Measurements from ENCODE around the gene SARS1. TPM values are rescaled to one million over a fixed set of nuclear protein-coding genes. Genes with fewer than 3 reads are reported as not detected.

The SARS1 gene
- total and polyA plus RNA-seq, 2 experiments from 2014 or later: 103 to 109 TPM

- Histone ChIP-seq H3K9me3 (ENCODE audit: low read depth) (no peaks in the 10 kb centered on the region), H3K36me3 (no peaks in the 10 kb centered on the region), H3K27ac (no peak overlapping the region), H3K4me1 (ENCODE audit: low read depth) (peaks cover 8% of the 10 kb centered on the region), H3K4me3 (no peak overlapping the region), H3K27me3 (no peaks in the 10 kb centered on the region)
- no peak for DNase-seq (ENCODE audit: low read depth in 1 of 2, low spot score in 1 of 2)
- TF ChIP-seq, protein P1, sequence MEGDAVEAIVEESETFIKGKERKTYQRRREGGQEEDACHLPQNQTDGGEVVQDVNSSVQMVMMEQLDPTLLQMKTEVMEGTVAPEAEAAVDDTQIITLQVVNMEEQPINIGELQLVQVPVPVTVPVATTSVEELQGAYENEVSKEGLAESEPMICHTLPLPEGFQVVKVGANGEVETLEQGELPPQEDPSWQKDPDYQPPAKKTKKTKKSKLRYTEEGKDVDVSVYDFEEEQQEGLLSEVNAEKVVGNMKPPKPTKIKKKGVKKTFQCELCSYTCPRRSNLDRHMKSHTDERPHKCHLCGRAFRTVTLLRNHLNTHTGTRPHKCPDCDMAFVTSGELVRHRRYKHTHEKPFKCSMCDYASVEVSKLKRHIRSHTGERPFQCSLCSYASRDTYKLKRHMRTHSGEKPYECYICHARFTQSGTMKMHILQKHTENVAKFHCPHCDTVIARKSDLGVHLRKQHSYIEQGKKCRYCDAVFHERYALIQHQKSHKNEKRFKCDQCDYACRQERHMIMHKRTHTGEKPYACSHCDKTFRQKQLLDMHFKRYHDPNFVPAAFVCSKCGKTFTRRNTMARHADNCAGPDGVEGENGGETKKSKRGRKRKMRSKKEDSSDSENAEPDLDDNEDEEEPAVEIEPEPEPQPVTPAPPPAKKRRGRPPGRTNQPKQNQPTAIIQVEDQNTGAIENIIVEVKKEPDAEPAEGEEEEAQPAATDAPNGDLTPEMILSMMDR (IDR thresholded peaks at IDR 0.05; ENCODE audit: low read depth, low read length): no peak
These were observed 57.7 kb downstream of the SARS1 start for GRCh38 chr1:109271458-109271857.

DNA sequence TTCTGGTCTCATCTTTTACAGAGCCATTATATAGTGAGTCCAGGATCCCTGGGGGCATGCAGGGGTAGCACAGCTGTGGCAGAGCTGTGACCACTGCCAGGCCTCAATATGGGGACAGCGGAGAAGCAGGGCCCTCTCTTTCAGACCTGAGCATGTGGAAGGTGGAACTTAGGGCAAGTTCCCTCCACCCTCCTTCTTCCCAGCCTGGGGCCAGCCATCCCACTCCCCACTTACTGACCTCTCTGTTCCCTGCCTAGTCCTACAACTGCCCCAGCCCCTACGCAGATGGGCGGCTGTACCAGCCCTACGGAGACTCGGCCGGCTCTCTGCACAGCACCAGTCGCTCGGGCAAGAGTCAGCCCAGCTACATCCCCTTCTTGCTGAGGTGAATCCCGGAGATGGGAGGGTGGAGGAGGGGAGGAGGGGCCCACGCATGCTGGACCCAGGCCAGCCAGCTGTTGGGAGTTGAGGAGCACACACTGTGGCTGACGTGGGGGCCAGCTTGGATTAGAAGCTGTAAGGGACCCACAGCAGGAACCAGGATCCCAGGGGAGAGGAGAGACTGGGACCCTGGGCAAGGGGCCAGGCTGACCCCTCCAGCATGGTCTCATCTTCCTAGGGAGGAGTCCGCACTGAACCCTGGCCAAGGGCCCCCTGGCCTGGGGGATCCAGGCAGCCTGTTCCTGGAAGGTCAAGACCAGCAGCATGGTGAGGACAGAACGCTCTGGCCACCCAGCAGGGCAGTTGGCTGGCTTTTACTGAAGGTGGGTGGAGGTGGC lies 58.5 kb downstream of the SARS1 start:
- no peaks in the 10 kb centered on the region for H3K27me3 ChIP-seq
- H3K27ac ChIP-seq: no peak overlapping the region
- no peak overlapping the region for H3K4me3 ChIP-seq
- no peak for DNase-seq (ENCODE audit: low read depth in 1 of 2, low spot score in 1 of 2)
- peaks cover 8% of the 10 kb centered on the region for H3K4me1 ChIP-seq (ENCODE audit: low read depth)
- H3K9me3 ChIP-seq (ENCODE audit: low read depth): no peaks in the 10 kb centered on the region
- TF ChIP-seq, protein P1 (IDR thresholded peaks at IDR 0.05; ENCODE audit: low read depth, low read length): no peak
- H3K36me3 ChIP-seq: no peaks in the 10 kb centered on the region

- Histone ChIP-seq H3K4me1 (ENCODE audit: low read depth) (peaks cover 8% of the 10 kb centered on the region), H3K4me3 (no peak overlapping the region), H3K36me3 (no peaks in the 10 kb centered on the region), H3K27me3 (no peaks in the 10 kb centered on the region), H3K27ac (no peak overlapping the region), H3K9me3 (ENCODE audit: low read depth) (no peaks in the 10 kb centered on the region)
- no peak for DNase-seq (ENCODE audit: low read depth in 1 of 2, low spot score in 1 of 2)
- TF ChIP-seq, protein P1 (IDR thresholded peaks at IDR 0.05; ENCODE audit: low read depth, low read length): no peak
These were observed 59.3 kb downstream of the SARS1 start for GRCh38 chr1:109272831-109273547.

GRCh38 chr1:109273570-109274288 lies 60.0 kb downstream of the SARS1 start:
- H3K27ac ChIP-seq: no peak overlapping the region

More at GRCh38 chr1:109273570-109274288, 60.0 kb downstream of the SARS1 start:
- H3K4me1 ChIP-seq (ENCODE audit: low read depth): peaks cover 8% of the 10 kb centered on the region
- no peak for DNase-seq (ENCODE audit: low read depth in 1 of 2, low spot score in 1 of 2)
- no peaks in the 10 kb centered on the region for H3K9me3 ChIP-seq (ENCODE audit: low read depth)
- no peaks in the 10 kb centered on the region for H3K36me3 ChIP-seq
- no peak overlapping the region for H3K4me3 ChIP-seq
- H3K27me3 ChIP-seq: no peaks in the 10 kb centered on the region
- TF ChIP-seq, protein P1 (IDR thresholded peaks at IDR 0.05; ENCODE audit: low read depth, low read length): no peak

Data from cardiac muscle cell (in vitro differentiated cells and primary cell).